Endodermal cell (in vitro differentiated cells): ENCODE results near the gene PIGQ. TPM values are rescaled to one million over a fixed set of nuclear protein-coding genes. Genes with fewer than 3 reads are reported as not detected.
A peak's percentile ranks its signal among the peaks of the same experiment; 100 is the strongest.

ENCODE experiments used
- DNase-seq: peaks from one replicate; pipeline ENCODE4 v3.0.0-alpha.2; 2017
- H3K27ac ChIP-seq: 2 replicates; pipeline ENCODE4 v1.5.1; 2013; ENCODE audit warnings: mild to moderate bottlenecking, low read depth, low read length, moderate library complexity
- H3K27me3 ChIP-seq: 2 replicates; pipeline ENCODE4 v1.6.1; 2013; ENCODE audit warnings: mild to moderate bottlenecking, low read length, moderate library complexity; ENCODE audit not compliant: insufficient read depth, control insufficient read depth, poor library complexity, severe bottlenecking
- H3K36me3 ChIP-seq: 2 replicates; pipeline ENCODE4 v1.7.0; 2013; ENCODE audit warnings: mild to moderate bottlenecking, low read length, moderate library complexity; ENCODE audit not compliant: control insufficient read depth, insufficient read depth
- H3K4me1 ChIP-seq: one replicate; pipeline ENCODE4 v1.7.0; 2013; ENCODE audit warnings: low read length; ENCODE audit not compliant: control insufficient read depth, insufficient read depth
- H3K4me3 ChIP-seq: 2 replicates; pipeline ENCODE4 v1.5.1; 2013; ENCODE audit warnings: mild to moderate bottlenecking, low read length, moderate library complexity
- H3K9ac ChIP-seq: 2 replicates; pipeline ENCODE4 v1.6.1; 2013; ENCODE audit warnings: mild to moderate bottlenecking, low read length, moderate library complexity; ENCODE audit not compliant: poor library complexity, severe bottlenecking; ENCODE audit errors: extremely low read depth
- H3K9me3 ChIP-seq: 2 replicates; pipeline ENCODE4 v1.6.1; 2013; ENCODE audit warnings: mild to moderate bottlenecking, low read length, moderate library complexity; ENCODE audit not compliant: control insufficient read depth
- H3K27ac Mint-ChIP-seq: 2 replicates; pipeline ENCODE4 v1.8.0; 2020; ENCODE audit warnings: mixed read lengths
- H3K27me3 Mint-ChIP-seq: 2 replicates; pipeline ENCODE4 v1.8.0; 2021; ENCODE audit warnings: mild to moderate bottlenecking, mixed read lengths; ENCODE audit not compliant: insufficient read depth
- H3K36me3 Mint-ChIP-seq: 2 replicates; pipeline ENCODE4 v1.8.0; 2020; ENCODE audit warnings: low read depth, mixed read lengths
- H3K4me1 Mint-ChIP-seq: 2 replicates; pipeline ENCODE4 v1.8.0; 2020; ENCODE audit warnings: mixed read lengths
- H3K4me3 Mint-ChIP-seq: 2 replicates; pipeline ENCODE4 v1.8.0; 2020; ENCODE audit warnings: mild to moderate bottlenecking, moderate library complexity, mixed read lengths
- H3K9me3 Mint-ChIP-seq: 2 replicates; pipeline ENCODE4 v1.8.0; 2020; ENCODE audit warnings: mild to moderate bottlenecking, mixed read lengths
- CTCF ChIP-seq: fragments of 200-600 bp; sonication (generic); conservative IDR thresholded peaks from 2 replicates; pipeline ENCODE4 v1.5.0; 2021; ENCODE audit warnings: antibody characterized with exemption, mild to moderate bottlenecking
- WGBS, 2 experiments: methylation state at CpG; one replicate each; pipeline versions ENCODE4 v1.1.5 to v1.1.7; 2013; ENCODE audit warnings: missing lambda C conversion rate in 2 of 2, mixed read lengths in 1 of 2; ENCODE audit not compliant: insufficient coverage in 1 of 2, insufficient read length in 1 of 2; 5-methylcytosine and 5-hydroxymethylcytosine counted together
- total RNA-seq, 2 donors: library from RNA; stranded (reverse); fragmentation: NEBNext Ultra II Directional in 1 of 2; extraction: Animal tissue kit (Norgen Biotek cat#: 25700) in 1 of 2; gene quantifications; 2 replicates in 1 of 2; 3 replicates in 1 of 2; pipeline ENCODE4 v1.2.1, GENCODE V29; 2021

PIGQ gene
- total RNA-seq, 2 donors from 2014 or later = 128 to 129 TPM

GRCh38 chr16:606656-607307 is 37.0 kb downstream of the PIGQ start:
- Histone ChIP-seq H3K9me3 (peaks cover 16% of the 10 kb centered on the region), H3K27me3 (no peaks in the 10 kb centered on the region), H3K9ac (no peak overlapping the region), H3K27ac (no peak overlapping the region), H3K4me3 (no peak overlapping the region), H3K36me3 (no peaks in the 10 kb centered on the region), H3K4me1 (no peaks in the 10 kb centered on the region)
- 93 to 95% methylated on average over 18 to 22 of the region's 22 CpGs for WGBS, 2 experiments
- no peak for TF ChIP-seq CTCF
- DNase-seq = no peak
- Mint-ChIP-seq H3K27me3 (peaks cover 5% of the 10 kb centered on the region), H3K9me3 (peaks cover 30% of the 10 kb centered on the region), H3K4me3 (no peak overlapping the region), H3K36me3 (peaks cover 30% of the 10 kb centered on the region), H3K4me1 (peaks cover 13% of the 10 kb centered on the region), H3K27ac (no peak overlapping the region)

GRCh38 chr16:608019-608418 is 38.3 kb downstream of the PIGQ start:
- 64 to 78% methylated on average over 3 to 9 of the region's 10 CpGs for WGBS, 2 experiments
- peaks cover 13% of the 10 kb centered on the region for H3K4me1 Mint-ChIP-seq
- TF ChIP-seq CTCF = no peak
- H3K9ac ChIP-seq = no peak overlapping the region
- peak overlapping the region; percentile 68 for H3K27ac Mint-ChIP-seq
- H3K4me1 ChIP-seq = no peaks in the 10 kb centered on the region
- H3K4me3 ChIP-seq = no peak overlapping the region
- H3K27me3 ChIP-seq = no peaks in the 10 kb centered on the region
- peaks cover 5% of the 10 kb centered on the region for H3K27me3 Mint-ChIP-seq
- peaks cover 16% of the 10 kb centered on the region for H3K9me3 ChIP-seq
- H3K36me3 ChIP-seq = no peaks in the 10 kb centered on the region
- peak overlapping the region; percentile 29 for H3K4me3 Mint-ChIP-seq
- DNase-seq = peak; percentile 84
- peaks cover 30% of the 10 kb centered on the region for H3K9me3 Mint-ChIP-seq
- no peak overlapping the region for H3K27ac ChIP-seq
- peaks cover 28% of the 10 kb centered on the region for H3K36me3 Mint-ChIP-seq

GRCh38 chr16:609316-609715 is 39.5 kb downstream of the PIGQ start:
- H3K27me3 ChIP-seq = no peaks in the 10 kb centered on the region
- H3K27ac Mint-ChIP-seq = no peak overlapping the region
- H3K4me3 Mint-ChIP-seq = no peak overlapping the region
- DNase-seq = no peak
- H3K36me3 ChIP-seq = peaks cover 4% of the 10 kb centered on the region
- no peak overlapping the region for H3K9ac ChIP-seq
- no peak overlapping the region for H3K27ac ChIP-seq
- H3K36me3 Mint-ChIP-seq = peaks cover 28% of the 10 kb centered on the region
- H3K4me1 Mint-ChIP-seq = peaks cover 13% of the 10 kb centered on the region
- no peak for TF ChIP-seq CTCF
- WGBS, 2 experiments = 94% methylated on average over 8 to 13 of the region's 13 CpGs
- H3K27me3 Mint-ChIP-seq = peaks cover 5% of the 10 kb centered on the region
- peaks cover 29% of the 10 kb centered on the region for H3K9me3 Mint-ChIP-seq
- H3K4me1 ChIP-seq = no peaks in the 10 kb centered on the region
- H3K4me3 ChIP-seq = no peak overlapping the region
- H3K9me3 ChIP-seq = peaks cover 15% of the 10 kb centered on the region
